Measurements from ENCODE around the gene TUBB4A. TPM values are rescaled to one million over a fixed set of nuclear protein-coding genes. Genes with fewer than 3 reads are reported as not detected.

TUBB4A gene
- total and polyA plus RNA-seq, 2 experiments from 2014 or later, result 4.4 to 7.3 TPM

GRCh38 chr19:6518145-6518911 lies 16.2 kb upstream of the TUBB4A start:
- WGBS (ENCODE audit: low lambda C conversion rate, missing lambda C conversion rate), result 78% methylated on average over 14 of the region's 14 CpGs
- DNase-seq (ENCODE audit: low spot score), result no peak
- Histone ChIP-seq H3K4me2 (no peak overlapping the region), H3K9me2 (replicated peaks; ENCODE audit: insufficient read depth) (no peaks in the 10 kb centered on the region), H3K79me2 (no peaks in the 10 kb centered on the region), H3K36me3 (replicated peaks; ENCODE audit: insufficient read depth, low read depth) (no peaks in the 10 kb centered on the region), H3K4me3 (no peak overlapping the region), H2AFZ (no peak overlapping the region), H3K9me3 (ENCODE audit: low read depth) (no peaks in the 10 kb centered on the region), H3K27ac (no peak overlapping the region), H4K20me1 (ENCODE audit: insufficient read depth, poor library complexity, severe bottlenecking) (no peaks in the 10 kb centered on the region), H3K4me1 (ENCODE audit: insufficient read depth) (no peaks in the 10 kb centered on the region), H3K27me3 (no peaks in the 10 kb centered on the region)
- TF ChIP-seq EZH2 (IDR thresholded peaks at IDR 0.05; ENCODE audit: borderline replicate concordance) (no peak), CTCF (IDR thresholded peaks at IDR 0.05; ENCODE audit: poor library complexity) (no peak), EZH2phosphoT487 (IDR thresholded peaks at IDR 0.05; ENCODE audit: low read depth, severe bottlenecking, unreplicated experiment) (no peak)

GRCh38 chr19:6516659-6517291 lies 14.7 kb upstream of the TUBB4A start:
- no peaks in the 10 kb centered on the region for H3K79me2 ChIP-seq
- H4K20me1 ChIP-seq (ENCODE audit: insufficient read depth, poor library complexity, severe bottlenecking), result no peaks in the 10 kb centered on the region
- H3K9me3 ChIP-seq (ENCODE audit: low read depth), result no peaks in the 10 kb centered on the region
- peak overlapping the region; percentile 97 for H3K4me2 ChIP-seq
- no peaks in the 10 kb centered on the region for H3K9me2 ChIP-seq (replicated peaks; ENCODE audit: insufficient read depth)
- no peaks in the 10 kb centered on the region for H3K4me1 ChIP-seq (ENCODE audit: insufficient read depth)
- H3K27ac ChIP-seq, result peak overlapping the region; percentile 74
- H3K27me3 ChIP-seq, result no peaks in the 10 kb centered on the region
- H2AFZ ChIP-seq, result peak overlapping the region; percentile 84
- peak overlapping the region; percentile 45 for H3K4me3 ChIP-seq
- WGBS (ENCODE audit: low lambda C conversion rate, missing lambda C conversion rate), result 2% methylated on average over 34 of the region's 38 CpGs
- no peaks in the 10 kb centered on the region for H3K36me3 ChIP-seq (replicated peaks; ENCODE audit: insufficient read depth, low read depth)
- DNase-seq (ENCODE audit: low spot score), result peak; percentile 96
- TF ChIP-seq EZH2 (IDR thresholded peaks at IDR 0.05; ENCODE audit: borderline replicate concordance) (no peak), EZH2phosphoT487 (IDR thresholded peaks at IDR 0.05; ENCODE audit: low read depth, severe bottlenecking, unreplicated experiment) (no peak), CTCF (IDR thresholded peaks at IDR 0.05; ENCODE audit: poor library complexity) (peak; percentile 99)

DNA sequence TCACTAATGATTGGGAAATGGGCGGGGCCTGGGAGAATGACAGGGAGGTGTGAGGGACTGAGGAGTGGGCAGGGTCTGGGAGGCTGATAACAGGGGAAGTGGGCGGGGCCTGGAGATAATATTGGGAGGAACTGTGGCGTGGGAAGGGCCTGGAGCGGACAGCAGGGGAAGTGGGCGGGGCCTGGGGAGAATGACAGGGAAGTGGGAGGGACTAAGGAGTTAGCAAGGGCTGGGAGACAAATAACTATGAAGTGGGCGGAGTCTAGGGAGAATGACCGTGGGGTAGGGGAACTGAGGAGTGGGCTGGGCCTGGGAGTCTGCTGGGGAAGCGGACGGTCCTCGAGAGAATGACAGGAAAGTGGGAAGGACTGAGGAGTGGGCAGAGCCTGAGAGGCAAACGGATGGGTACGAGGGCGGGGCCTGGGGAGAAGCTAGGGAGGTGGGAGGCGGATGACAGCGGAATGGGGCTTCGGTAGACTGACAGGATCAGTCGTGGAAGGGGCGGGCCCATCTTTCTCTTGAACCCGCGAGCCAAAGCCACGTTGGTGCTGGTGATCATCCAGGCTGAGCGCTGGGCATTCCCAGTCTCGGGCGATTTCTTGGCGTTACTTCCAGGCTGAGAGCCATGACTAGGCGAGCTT lies 14.0 kb upstream of the TUBB4A start:
- WGBS (ENCODE audit: low lambda C conversion rate, missing lambda C conversion rate), result 7% methylated on average over 18 of the region's 26 CpGs
- H3K27me3 ChIP-seq, result no peaks in the 10 kb centered on the region
- H3K79me2 ChIP-seq, result no peaks in the 10 kb centered on the region
- peak overlapping the region; percentile 74 for H3K27ac ChIP-seq
- H3K9me2 ChIP-seq (replicated peaks; ENCODE audit: insufficient read depth), result no peaks in the 10 kb centered on the region
- peak; percentile 98 for DNase-seq (ENCODE audit: low spot score)
- peak overlapping the region; percentile 97 for H3K4me2 ChIP-seq
- H4K20me1 ChIP-seq (ENCODE audit: insufficient read depth, poor library complexity, severe bottlenecking), result no peaks in the 10 kb centered on the region
- H3K4me1 ChIP-seq (ENCODE audit: insufficient read depth), result no peaks in the 10 kb centered on the region
- H3K36me3 ChIP-seq (replicated peaks; ENCODE audit: insufficient read depth, low read depth), result no peaks in the 10 kb centered on the region
- TF ChIP-seq EZH2 (IDR thresholded peaks at IDR 0.05; ENCODE audit: borderline replicate concordance) (no peak), EZH2phosphoT487 (IDR thresholded peaks at IDR 0.05; ENCODE audit: low read depth, severe bottlenecking, unreplicated experiment) (no peak), CTCF (IDR thresholded peaks at IDR 0.05; ENCODE audit: poor library complexity) (no peak)
- peak overlapping the region; percentile 45 for H3K4me3 ChIP-seq
- peak overlapping the region; percentile 84 for H2AFZ ChIP-seq
- H3K9me3 ChIP-seq (ENCODE audit: low read depth), result no peaks in the 10 kb centered on the region
